HepG2 (cell line): Measurements from ENCODE around the gene BCAS3. TPM values are rescaled to one million over a fixed set of nuclear protein-coding genes. Genes with fewer than 3 reads are reported as not detected.

ENCODE experiments used
- ATAC-seq: fragments of 200-7000 bp; cut with Tn5 transposase; 3 replicates; pipeline ENCODE4 v1.9.1; 2020; ENCODE audit warnings: mild to moderate bottlenecking, moderate library complexity
- BruUV-seq: library from RNA; stranded (reverse); fragments of 400-500 nt; replicated peaks from 2 replicates; lab custom pipeline; 2021; lab: Mats Ljungman, UMichigan
- CTCF ChIA-PET: fragments of 300-600 bp; formaldehyde crosslinking; extraction: SDS; loops from one replicate; lab custom pipeline; 2021; ENCODE audit warnings: low total read pairs, inconsistent platforms, low intra/inter-chr PET ratio; lab: Yijun Ruan, JAX
- POLR2A ChIA-PET: fragments of 350-600 bp; sonication (Branson Sonifier 250); formaldehyde crosslinking; loops from one replicate; lab custom pipeline; 2020; ENCODE audit warnings: antibody characterized with exemption, inconsistent platforms; lab: Yijun Ruan, JAX
- DNase-seq: peaks from one replicate; pipeline ENCODE4 v3.0.0-alpha.2; 2015; ENCODE audit warnings: low spot score
- FAIRE-seq: peaks from 3 replicates; lab custom pipeline; 2011; peaks lifted over from hg19 to GRCh38; lab: Jason Lieb, UNC
- H2AFZ ChIP-seq: one replicate; pipeline ENCODE4 v1.6.1; 2011; ENCODE audit warnings: low read length, inconsistent platforms
- H3K27ac ChIP-seq: fragments of 300-600 bp; 3 replicates; pipeline ENCODE4 v1.8.0; 2011; ENCODE audit warnings: mixed run types, mild to moderate bottlenecking, mixed read lengths, low read length, inconsistent platforms; ENCODE audit not compliant: insufficient read depth; ENCODE audit errors: extremely low read length
- H3K27me3 ChIP-seq, 2 experiments: fragments of 200-600 bp in 1 of 2; 2 replicates in 1 of 2; 3 replicates in 1 of 2; pipeline versions ENCODE4 v1.6.0 to v1.8.0; 2011; ENCODE audit warnings: low read length in 2 of 2, mild to moderate bottlenecking in 2 of 2, moderate library complexity in 2 of 2, inconsistent platforms in 1 of 2; ENCODE audit not compliant: insufficient read depth in 2 of 2, control insufficient read depth in 1 of 2
- H3K36me3 ChIP-seq, 2 experiments: fragments of 200-600 bp in 1 of 2; replicated peaks in 1 of 2; 2 replicates in 1 of 2; 3 replicates in 1 of 2; pipeline versions ENCODE4 v1.5.1 to v1.8.0; 2011; ENCODE audit warnings: low read length in 2 of 2, inconsistent platforms in 1 of 2; ENCODE audit not compliant: insufficient read depth in 2 of 2, control insufficient read depth in 1 of 2
- H3K4me1 ChIP-seq: 2 replicates; pipeline ENCODE4 v1.5.1; 2012; ENCODE audit warnings: low read length, inconsistent platforms; ENCODE audit not compliant: insufficient read depth
- H3K4me2 ChIP-seq: 2 replicates; pipeline ENCODE4 v1.6.0; 2011; ENCODE audit warnings: low read depth, low read length, inconsistent platforms
- H3K4me3 ChIP-seq, 3 experiments: fragments of 200-600 bp in 1 of 3; sonication (generic), shearing (Covaris generic) in 1 of 3; replicated peaks in 1 of 3; 2 replicates each; pipeline ENCODE4 v1.5.1; 2011 to 2016; ENCODE audit warnings: low read length in 3 of 3, inconsistent platforms in 2 of 3, low read depth in 2 of 3, mild to moderate bottlenecking in 2 of 3, control low read depth in 1 of 3, mixed read lengths in 1 of 3; ENCODE audit not compliant: insufficient read depth in 1 of 3
- H3K79me2 ChIP-seq: one replicate; pipeline ENCODE4 v1.6.1; 2011; ENCODE audit warnings: low read length, inconsistent platforms; ENCODE audit not compliant: insufficient read depth
- H3K9ac ChIP-seq: 2 replicates; pipeline ENCODE4 v1.6.0; 2011; ENCODE audit warnings: mild to moderate bottlenecking, low read depth, low read length, inconsistent platforms; ENCODE audit not compliant: insufficient read depth
- H3K9me3 ChIP-seq: 2 replicates; pipeline ENCODE4 v1.5.1; 2012; ENCODE audit warnings: mild to moderate bottlenecking, low read length
- H4K20me1 ChIP-seq: 2 replicates; pipeline ENCODE4 v1.6.0; 2011; ENCODE audit warnings: inconsistent platforms, mild to moderate bottlenecking, low read length, moderate library complexity; ENCODE audit not compliant: insufficient read depth
- CREM ChIP-seq, 2 experiments: sonication (generic) in 1 of 2; formaldehyde crosslinking in 1 of 2; IDR thresholded peaks; 2 replicates each; pipeline versions ENCODE4 v1.4.0 to v1.6.1; 2016 to 2020; ENCODE audit warnings: antibody characterized with exemption in 1 of 2, mild to moderate bottlenecking in 1 of 2, missing genetic modification reagents in 1 of 2
- SOX13 ChIP-seq, 3 experiments: fragments of 450-650 bp in 1 of 3; sonication (generic) in 1 of 3; formaldehyde crosslinking in 1 of 3; IDR thresholded peaks in 2 of 3; conservative IDR thresholded peaks in 1 of 3; 2 replicates each; pipeline versions ENCODE4 v1.5.0 to v1.6.1; 2016 to 2020; ENCODE audit warnings: antibody characterized with exemption in 1 of 3, mild to moderate bottlenecking in 1 of 3, missing compliant biosample characterization in 1 of 3, missing genetic modification reagents in 1 of 3, moderate library complexity in 1 of 3
- ZKSCAN1 ChIP-seq: fragments of 150-350 bp; IDR thresholded peaks from 2 replicates; pipeline ENCODE4 v1.6.1; 2014; ENCODE audit warnings: low read length
- ZNF605 ChIP-seq: sonication (generic); formaldehyde crosslinking; IDR thresholded peaks from 2 replicates; pipeline ENCODE4 v1.8.0; 2022; ENCODE audit warnings: mild to moderate bottlenecking, missing genetic modification reagents
- in situ Hi-C: cut with HindIII; loops from 2 replicates; pipeline ENCODE4 v1.10.0; 2017; ENCODE audit warnings: low pct_unique_long_range_greater_than_20kb; ENCODE audit not compliant: extremely low pct_ligation_motif_present
- intact Hi-C: fragments of 100-400 bp; cut with micrococcal nuclease; formaldehyde crosslinking; loops from one replicate; pipeline ENCODE4 v1.10.0; 2022; ENCODE audit not compliant: unreplicated experiment
- polyA plus RNA-seq, 8 experiments: library from polyadenylated mRNA; depleted of rRNA in 3 of 8; stranded (reverse) in 7 of 8; unstranded in 1 of 8; fragments of >200 nt; fragmentation: Illumina TruSeq in 4 of 8; extraction: Trizol in 4 of 8; gene quantifications; 2 replicates each; pipeline versions ENCODE4 v1.2.1 to v1.2.3, GENCODE V29; 2011 to 2016; ENCODE audit warnings: low read depth in 4 of 8, missing spikeins in 1 of 8, mixed read lengths in 1 of 8; ENCODE audit not compliant: insufficient read depth in 1 of 8
- total RNA-seq, 5 experiments: library from RNA; depleted of rRNA; stranded (reverse); fragments of >200 nt; fragmentation: Illumina TruSeq; extraction: Trizol; gene quantifications; 2 replicates each; pipeline ENCODE4 v1.2.3, GENCODE V29; 2016; ENCODE audit warnings: low read depth in 1 of 5
- TF ChIP-seq, protein P1 (sequence below): sonication (generic); formaldehyde crosslinking; IDR thresholded peaks from 2 replicates; pipeline ENCODE4 v1.5.0; 2020; ENCODE audit warnings: missing genetic modification reagents

The BCAS3 gene
- total and polyA plus RNA-seq, 2 of the 13 experiments (the other 11 are each of a cell fraction or from before 2014, with no cell fraction given), result 10.7 to 11.2 TPM

GRCh38 chr17:61302953-61303816, 625.5 kb downstream of the BCAS3 start (continued):
- TF ChIP-seq CREM (IDR thresholded peaks at IDR 0.05), result no peak
- no peak for TF ChIP-seq CREM (CRISPR knock-in tag; IDR thresholded peaks at IDR 0.05)
- TF ChIP-seq, protein P1, sequence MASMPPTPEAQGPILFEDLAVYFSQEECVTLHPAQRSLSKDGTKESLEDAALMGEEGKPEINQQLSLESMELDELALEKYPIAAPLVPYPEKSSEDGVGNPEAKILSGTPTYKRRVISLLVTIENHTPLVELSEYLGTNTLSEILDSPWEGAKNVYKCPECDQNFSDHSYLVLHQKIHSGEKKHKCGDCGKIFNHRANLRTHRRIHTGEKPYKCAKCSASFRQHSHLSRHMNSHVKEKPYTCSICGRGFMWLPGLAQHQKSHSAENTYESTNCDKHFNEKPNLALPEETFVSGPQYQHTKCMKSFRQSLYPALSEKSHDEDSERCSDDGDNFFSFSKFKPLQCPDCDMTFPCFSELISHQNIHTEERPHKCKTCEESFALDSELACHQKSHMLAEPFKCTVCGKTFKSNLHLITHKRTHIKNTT (CRISPR knock-in tag), result no peak
- TF ChIP-seq, all 625 proteins: peak for 15

DNA sequence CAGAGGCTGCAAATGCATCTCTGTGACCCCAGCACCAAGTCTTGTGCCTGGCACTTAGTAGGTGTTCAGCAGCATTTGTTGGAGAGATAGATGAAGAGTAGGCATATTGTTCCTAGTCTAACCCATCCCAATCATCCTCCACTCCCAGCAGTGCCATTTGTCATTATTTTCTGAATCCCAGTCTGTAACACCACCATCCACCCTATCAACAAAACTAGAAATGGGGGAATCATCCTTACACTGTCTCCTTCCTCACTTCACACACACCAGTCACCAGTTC, 626.1 kb downstream of the BCAS3 start:
- no peak for TF ChIP-seq SOX13 (IDR thresholded peaks at IDR 0.05)
- no peak for TF ChIP-seq SOX13 (CRISPR knock-in tag; conservative IDR thresholded peaks at IDR 0.05 in 1 of 2, IDR thresholded peaks at IDR 0.05 in 1 of 2)
- TF ChIP-seq ZKSCAN1, result peak; percentile 58; the same call in 1 of the 2 replicates
- TF ChIP-seq ZNF605, result no peak
- TF ChIP-seq, all 625 proteins: peak for 1
- Histone ChIP-seq H3K9me3 (no peaks in the 10 kb centered on the region), H3K9ac (no peak overlapping the region), H3K4me1 (peaks cover 25% of the 10 kb centered on the region), H3K27ac (no peak overlapping the region), H3K27me3 (no peaks in the 10 kb centered on the region), H3K36me3 (no peaks in the 10 kb centered on the region), H3K4me2 (0 out of 2 replicates have a peak overlapping the region, but pooled peaks have one; percentile 47), H2AFZ (no peak overlapping the region), H4K20me1 (no peaks in the 10 kb centered on the region), H3K4me3 (no peak overlapping the region), H3K79me2 (no peaks in the 10 kb centered on the region)
- in situ Hi-C loops, result no loop called here
- ATAC-seq (no peak), DNase-seq (no peak), FAIRE-seq (no peak)
- intact Hi-C loops, result no loop called here
- no TSS peak for BruUV-seq
- ChIA-PET CTCF (no interaction called here), POLR2A (no interaction called here)
